ENCODE data around the gene SLC9A3. TPM values are rescaled to one million over a fixed set of nuclear protein-coding genes. Genes with fewer than 3 reads are reported as not detected.

Gene SLC9A3
- total RNA-seq, 4 donors from 2014 or later = 1.7 to 5.0 (median 2.8) TPM

- Histone ChIP-seq H3K4me1 (peaks cover 0 to 14% (median 10%) of the 10 kb centered on the region in 4 donors), H3K9me3 (no peaks in the 10 kb centered on the region), H3K27me3 (peaks cover 0 to 83% (median 22%) of the 10 kb centered on the region in 4 donors), H3K36me3 (no peaks in the 10 kb centered on the region), H3K4me3 (no peak overlapping the region), H3K27ac (replicated peaks in 1 of 4) (no peak overlapping the region)
- no peak for DNase-seq (ENCODE audit: extremely low spot score)
- intact Hi-C loops (cut with DNase I) = no loop called here
- TF ChIP-seq POLR2A (IDR thresholded peaks at IDR 0.05; ENCODE audit: low read depth) (no peak), EP300 (IDR thresholded peaks at IDR 0.05) (no peak), POLR2AphosphoS5 (IDR thresholded peaks at IDR 0.05) (no peak), CTCF (IDR thresholded peaks at IDR 0.05) (no peak)
- 65% methylated on average over 9 of the region's 25 CpGs for whole genome bisulfite sequencing
Observed at GRCh38 chr5:532521-533242, 8.4 kb upstream of the SLC9A3 start.

GRCh38 chr5:531749-532315, 7.6 kb upstream of the SLC9A3 start:
- TF ChIP-seq CTCF (IDR thresholded peaks at IDR 0.05) = no peak
- no peak for TF ChIP-seq EP300 (IDR thresholded peaks at IDR 0.05)
- no peak for TF ChIP-seq POLR2A (IDR thresholded peaks at IDR 0.05; ENCODE audit: low read depth)
- no peak for TF ChIP-seq POLR2AphosphoS5 (IDR thresholded peaks at IDR 0.05)
- no peaks in the 10 kb centered on the region for H3K9me3 ChIP-seq
- peaks cover 0 to 85% (median 24%) of the 10 kb centered on the region in 4 donors for H3K27me3 ChIP-seq
- intact Hi-C loops (cut with DNase I) = no loop called here
- WGBS = 93% methylated on average over 12 of the region's 13 CpGs
- DNase-seq (ENCODE audit: extremely low spot score) = no peak
- H3K36me3 ChIP-seq = no peaks in the 10 kb centered on the region
- H3K4me3 ChIP-seq = no peak overlapping the region
- no peak overlapping the region for H3K27ac ChIP-seq (replicated peaks in 1 of 4)
- peaks cover 0 to 14% (median 10%) of the 10 kb centered on the region in 4 donors for H3K4me1 ChIP-seq

DNA sequence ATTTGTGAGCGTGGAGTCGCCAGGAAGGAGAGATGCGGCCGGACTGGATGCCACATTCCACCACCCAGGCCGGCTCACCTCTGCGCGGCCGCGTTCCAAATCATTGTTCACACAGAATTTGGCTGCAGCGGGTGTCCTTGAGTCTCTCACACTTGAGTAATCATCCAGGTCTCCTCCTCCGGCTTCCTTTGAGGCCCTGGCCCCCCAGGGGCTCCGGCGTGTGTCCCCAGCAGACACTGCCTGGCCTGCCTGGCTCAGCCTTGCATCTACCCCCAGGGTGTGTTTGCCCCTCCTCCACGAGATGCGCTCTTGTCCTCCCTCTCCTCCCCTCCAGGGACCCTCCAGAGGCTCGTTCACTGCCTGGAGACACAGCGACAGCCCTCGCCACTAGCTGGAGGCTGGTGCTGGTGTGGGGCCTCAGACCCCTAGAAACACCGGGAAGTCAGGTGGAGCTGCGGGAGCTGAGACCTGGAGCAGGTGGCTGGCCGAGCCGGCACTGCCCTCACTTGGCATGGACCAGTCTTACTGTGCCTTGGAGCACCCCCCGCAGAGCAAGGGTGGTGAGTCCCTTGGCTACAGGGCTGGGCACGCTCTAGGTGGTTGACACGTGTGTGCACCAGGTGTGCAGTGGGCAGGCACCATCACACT, 7.0 kb upstream of the SLC9A3 start:
- no peak for DNase-seq (ENCODE audit: extremely low spot score)
- no peak for TF ChIP-seq EP300 (IDR thresholded peaks at IDR 0.05)
- no peak for TF ChIP-seq POLR2A (IDR thresholded peaks at IDR 0.05; ENCODE audit: low read depth)
- TF ChIP-seq CTCF (IDR thresholded peaks at IDR 0.05) = no peak
- TF ChIP-seq POLR2AphosphoS5 (IDR thresholded peaks at IDR 0.05) = no peak
- H3K4me3 ChIP-seq = no peak overlapping the region
- WGBS = 64% methylated on average over 25 of the region's 25 CpGs
- H3K4me1 ChIP-seq = peaks cover 0 to 14% (median 10%) of the 10 kb centered on the region in 4 donors
- no peak overlapping the region for H3K27ac ChIP-seq (replicated peaks in 1 of 4)
- no peaks in the 10 kb centered on the region for H3K9me3 ChIP-seq
- H3K36me3 ChIP-seq = no peaks in the 10 kb centered on the region
- peaks cover 0 to 91% (median 27%) of the 10 kb centered on the region in 4 donors for H3K27me3 ChIP-seq
- intact Hi-C loops (cut with DNase I) = no loop called here

- 71% methylated on average over 24 of the region's 24 CpGs for WGBS
- intact Hi-C loops (cut with DNase I) = no loop called here
- H3K36me3 ChIP-seq = no peaks in the 10 kb centered on the region
- TF ChIP-seq POLR2AphosphoS5 (IDR thresholded peaks at IDR 0.05) (no peak), POLR2A (IDR thresholded peaks at IDR 0.05; ENCODE audit: low read depth) (no peak), EP300 (IDR thresholded peaks at IDR 0.05) (no peak), CTCF (IDR thresholded peaks at IDR 0.05) (no peak)
- peaks cover 3 to 91% (median 35%) of the 10 kb centered on the region in 4 donors for H3K27me3 ChIP-seq
- H3K9me3 ChIP-seq = no peaks in the 10 kb centered on the region
- H3K4me1 ChIP-seq = peaks cover 0 to 15% (median 10%) of the 10 kb centered on the region in 4 donors
- DNase-seq (ENCODE audit: extremely low spot score) = no peak
- no peak overlapping the region for H3K4me3 ChIP-seq
- no peak overlapping the region for H3K27ac ChIP-seq (replicated peaks in 1 of 4)
Observed at GRCh38 chr5:530001-530955, 6.0 kb upstream of the SLC9A3 start.

All from esophagus muscularis mucosa (tissue), 4 donors.